SKM-1 treated with dmso at 0.1 percent for 144 hours (cell line): ENCODE measurements around the gene CSGALNACT2.

Experiments
- DNase-seq: peaks from one replicate; lab custom pipeline; 2025; ENCODE audit not compliant: unreplicated experiment; lab: John Stamatoyannopoulos, UW

The CSGALNACT2 gene

DNA sequence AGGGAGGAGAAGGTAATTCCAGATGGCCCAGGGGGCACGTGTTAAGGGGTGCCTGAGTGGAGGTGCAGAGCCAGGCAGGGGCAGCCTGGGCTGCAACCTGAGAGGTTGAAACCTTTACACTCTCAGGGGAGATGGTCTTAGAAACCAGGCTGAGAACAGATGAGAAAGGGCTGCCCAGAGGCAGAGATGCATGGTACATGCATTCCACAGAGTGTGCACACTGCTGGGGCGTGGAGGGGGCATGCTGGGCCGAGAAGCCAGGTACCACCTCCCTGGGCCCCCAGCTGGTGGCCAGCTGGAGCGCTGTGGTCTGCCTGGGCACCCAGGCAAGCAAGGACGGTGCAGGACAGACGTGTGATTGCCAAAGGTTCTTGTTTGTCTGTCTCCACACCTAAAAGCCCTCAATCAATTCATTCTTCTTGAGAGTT lies 14.1 kb upstream of the CSGALNACT2 start:
- DNase-seq, result no peak

DNA sequence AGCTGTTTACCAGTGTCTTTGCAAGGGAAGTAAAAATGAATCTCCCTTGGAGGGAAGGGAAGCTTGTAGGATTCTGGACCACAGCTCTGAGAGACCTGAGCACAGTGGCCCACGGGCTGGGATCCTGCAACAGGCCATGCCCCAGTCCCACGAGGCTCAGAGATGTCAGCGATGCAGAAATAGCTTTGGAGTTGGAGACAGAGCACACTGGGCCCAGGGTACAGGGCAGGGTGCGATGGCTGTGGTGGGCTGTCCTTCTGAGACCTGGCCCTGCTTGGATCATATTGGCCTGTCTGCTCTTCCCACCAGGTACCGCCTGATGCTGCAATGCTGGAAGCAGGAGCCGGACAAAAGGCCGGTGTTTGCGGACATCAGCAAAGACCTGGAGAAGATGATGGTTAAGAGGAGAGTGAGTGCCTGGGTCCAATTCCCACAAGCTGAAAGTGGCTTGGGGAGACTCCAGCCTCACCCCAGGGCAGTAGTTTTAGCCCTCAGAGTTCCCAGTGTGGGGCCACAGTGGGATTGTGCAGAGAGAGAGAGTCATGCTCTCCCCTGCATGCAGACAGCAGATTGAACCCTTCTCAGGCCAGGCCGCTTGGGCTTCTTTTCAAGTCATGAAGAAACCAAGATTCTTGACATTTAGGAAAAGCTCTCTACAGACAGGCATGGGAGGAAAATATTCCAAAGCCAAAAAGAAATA lies 13.5 kb upstream of the CSGALNACT2 start:
- DNase-seq, result no peak

DNA sequence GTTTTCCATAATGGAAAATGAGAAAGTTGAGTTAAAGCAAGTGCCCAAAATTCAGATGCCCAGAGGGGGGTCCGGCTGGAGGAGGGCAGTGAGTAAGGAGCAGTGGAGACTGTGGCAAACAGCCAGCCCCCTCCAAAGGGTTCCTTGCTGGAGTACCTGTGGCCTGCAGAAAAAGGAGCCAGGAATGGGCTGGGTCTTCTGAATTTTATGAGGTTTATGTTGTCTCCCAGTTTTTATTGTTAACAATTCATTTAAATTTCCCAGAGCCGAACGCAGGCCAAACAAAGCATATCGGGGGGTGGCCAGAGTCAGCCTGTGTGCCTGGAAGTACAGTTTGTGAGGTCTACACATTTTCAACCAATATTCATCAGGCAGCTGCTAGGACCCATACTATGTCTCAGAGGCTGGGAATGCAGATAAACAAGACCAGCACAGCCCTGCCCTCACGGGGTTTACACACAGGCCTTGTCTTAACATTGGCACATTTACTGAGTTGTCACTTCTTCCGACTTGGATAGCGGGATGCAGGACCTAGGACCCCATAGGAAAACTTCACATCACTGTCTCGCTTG lies 12.9 kb upstream of the CSGALNACT2 start:
- no peak for DNase-seq

DNA sequence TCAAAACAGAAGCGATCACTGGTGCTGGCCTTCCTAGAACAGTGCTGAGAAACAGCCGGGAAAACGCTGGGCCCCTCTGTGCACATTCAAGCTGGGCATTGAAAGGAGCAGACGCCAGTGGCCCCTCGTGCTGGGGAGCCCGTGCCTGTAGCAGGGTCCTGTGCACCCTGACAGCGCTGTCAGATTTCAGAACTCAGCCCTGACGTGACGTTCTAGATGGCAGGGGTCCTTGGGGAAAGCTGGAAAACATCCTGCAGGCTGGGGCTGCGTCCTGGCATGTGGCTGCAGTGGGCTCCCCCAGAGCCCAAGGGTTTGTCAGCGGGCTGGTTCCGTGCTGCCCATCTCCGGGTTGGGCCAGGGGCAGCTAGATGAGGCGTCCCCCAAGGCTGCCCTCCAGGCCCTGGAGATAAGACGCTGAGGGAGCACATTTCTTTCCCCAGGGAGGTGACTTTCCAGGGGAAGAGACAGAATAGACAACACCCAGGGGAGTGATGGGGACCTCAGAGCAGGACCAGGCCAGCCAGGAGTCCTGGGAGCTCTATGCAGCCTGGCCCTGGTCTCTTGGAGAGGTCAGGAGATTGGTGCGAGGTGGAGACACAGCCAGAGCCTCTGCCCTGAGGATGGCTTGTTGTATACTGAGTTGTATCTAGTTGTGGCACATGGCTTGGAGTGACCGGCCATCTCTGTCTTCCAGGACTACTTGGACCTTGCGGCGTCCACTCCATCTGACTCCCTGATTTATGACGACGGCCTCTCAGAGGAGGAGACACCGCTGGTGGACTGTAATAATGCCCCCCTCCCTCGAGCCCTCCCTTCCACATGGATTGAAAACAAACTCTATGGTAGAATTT lies 12.1 kb upstream of the CSGALNACT2 start:
- DNase-seq, result no peak

DNA sequence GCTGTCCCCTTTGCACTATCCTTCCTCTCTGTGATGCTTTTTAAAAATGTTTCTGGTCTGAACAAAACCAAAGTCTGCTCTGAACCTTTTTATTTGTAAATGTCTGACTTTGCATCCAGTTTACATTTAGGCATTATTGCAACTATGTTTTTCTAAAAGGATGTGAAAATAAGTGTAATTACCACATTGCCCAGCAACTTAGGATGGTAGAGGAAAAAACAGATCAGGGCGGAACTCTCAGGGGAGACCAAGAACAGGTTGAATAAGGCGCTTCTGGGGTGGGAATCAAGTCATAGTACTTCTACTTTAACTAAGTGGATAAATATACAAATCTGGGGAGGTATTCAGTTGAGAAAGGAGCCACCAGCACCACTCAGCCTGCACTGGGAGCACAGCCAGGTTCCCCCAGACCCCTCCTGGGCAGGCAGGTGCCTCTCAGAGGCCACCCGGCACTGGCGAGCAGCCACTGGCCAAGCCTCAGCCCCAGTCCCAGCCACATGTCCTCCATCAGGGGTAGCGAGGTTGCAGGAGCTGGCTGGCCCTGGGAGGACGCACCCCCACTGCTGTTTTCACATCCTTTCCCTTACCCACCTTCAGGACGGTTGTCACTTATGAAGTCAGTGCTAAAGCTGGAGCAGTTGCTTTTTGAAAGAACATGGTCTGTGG lies 11.4 kb upstream of the CSGALNACT2 start:
- no peak for DNase-seq

GRCh38 chr10:43127442-43127841 lies 10.8 kb upstream of the CSGALNACT2 start:
- no peak for DNase-seq

GRCh38 chr10:43128331-43128730 lies 9.9 kb upstream of the CSGALNACT2 start:
- no peak for DNase-seq

GRCh38 chr10:43128958-43129706 lies 9.1 kb upstream of the CSGALNACT2 start:
- DNase-seq, result peak; percentile 64

GRCh38 chr10:43130770-43131171 lies 7.5 kb upstream of the CSGALNACT2 start:
- no peak for DNase-seq

- no peak for DNase-seq
Observed at GRCh38 chr10:43131256-43131655, 7.0 kb upstream of the CSGALNACT2 start.

DNA sequence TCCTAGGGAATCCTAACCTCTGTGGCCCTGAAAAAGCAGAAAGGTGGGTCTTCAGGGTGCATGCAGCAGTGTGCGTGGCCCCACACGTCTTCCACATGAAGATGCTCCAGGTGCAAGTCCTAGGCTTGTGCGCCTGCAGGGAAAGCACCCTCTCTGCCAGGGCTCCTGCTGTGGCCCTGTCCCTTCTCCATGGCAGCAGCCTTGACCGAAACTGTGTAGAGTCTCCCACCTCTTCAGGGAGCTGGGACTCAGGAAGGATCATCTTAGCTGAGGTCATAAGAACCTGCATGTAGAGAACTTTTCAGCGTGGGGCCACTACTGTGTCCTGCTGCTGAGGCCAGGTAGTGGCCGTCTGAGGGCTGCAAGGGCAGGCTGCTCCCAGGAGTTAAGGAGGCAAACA lies 6.3 kb upstream of the CSGALNACT2 start:
- no peak for DNase-seq

DNA sequence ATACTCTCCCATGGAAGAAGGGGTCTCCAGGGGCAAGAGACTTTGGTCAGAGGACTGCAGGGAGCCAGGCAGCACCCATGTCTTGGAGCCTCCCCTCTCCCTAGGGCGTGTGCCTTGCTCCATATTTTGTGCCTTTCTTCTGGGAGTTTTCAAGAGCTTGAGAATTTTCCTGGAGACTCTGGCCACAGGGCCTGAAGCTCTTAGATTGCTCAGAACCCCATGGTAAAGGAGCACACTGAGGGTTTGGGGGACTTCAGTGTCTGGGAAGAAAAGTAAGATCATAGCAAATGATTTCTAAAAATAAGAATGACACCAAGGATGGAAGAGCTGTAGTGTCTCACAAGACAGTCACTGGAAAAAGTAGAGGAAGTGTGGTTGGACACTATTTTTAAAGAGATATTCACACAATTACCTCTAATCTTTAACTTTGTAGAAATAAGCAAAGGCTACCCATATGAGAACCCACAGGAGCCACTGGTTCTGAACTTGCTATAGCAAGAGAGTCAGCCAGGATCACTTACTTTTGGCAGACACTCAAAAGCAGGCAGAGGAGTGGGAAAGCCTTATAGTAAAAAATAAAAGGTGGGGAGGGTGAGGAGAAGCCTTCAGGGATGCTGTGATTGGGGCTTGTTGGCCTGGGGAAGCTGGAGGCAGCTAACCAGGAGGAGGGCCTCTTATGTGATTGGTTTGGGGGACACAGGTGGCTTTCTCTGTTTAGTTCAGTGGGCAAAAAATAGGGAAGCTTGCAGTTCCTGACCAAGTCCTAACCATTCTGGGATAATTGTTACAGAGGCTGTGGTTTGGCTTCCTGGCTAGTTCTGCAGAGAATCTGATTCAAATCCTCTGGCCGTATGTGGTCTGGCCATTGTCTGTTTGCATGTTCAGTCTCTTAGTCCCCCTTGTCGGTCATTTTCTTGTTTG lies 5.1 kb upstream of the CSGALNACT2 start:
- DNase-seq, result no peak

DNA sequence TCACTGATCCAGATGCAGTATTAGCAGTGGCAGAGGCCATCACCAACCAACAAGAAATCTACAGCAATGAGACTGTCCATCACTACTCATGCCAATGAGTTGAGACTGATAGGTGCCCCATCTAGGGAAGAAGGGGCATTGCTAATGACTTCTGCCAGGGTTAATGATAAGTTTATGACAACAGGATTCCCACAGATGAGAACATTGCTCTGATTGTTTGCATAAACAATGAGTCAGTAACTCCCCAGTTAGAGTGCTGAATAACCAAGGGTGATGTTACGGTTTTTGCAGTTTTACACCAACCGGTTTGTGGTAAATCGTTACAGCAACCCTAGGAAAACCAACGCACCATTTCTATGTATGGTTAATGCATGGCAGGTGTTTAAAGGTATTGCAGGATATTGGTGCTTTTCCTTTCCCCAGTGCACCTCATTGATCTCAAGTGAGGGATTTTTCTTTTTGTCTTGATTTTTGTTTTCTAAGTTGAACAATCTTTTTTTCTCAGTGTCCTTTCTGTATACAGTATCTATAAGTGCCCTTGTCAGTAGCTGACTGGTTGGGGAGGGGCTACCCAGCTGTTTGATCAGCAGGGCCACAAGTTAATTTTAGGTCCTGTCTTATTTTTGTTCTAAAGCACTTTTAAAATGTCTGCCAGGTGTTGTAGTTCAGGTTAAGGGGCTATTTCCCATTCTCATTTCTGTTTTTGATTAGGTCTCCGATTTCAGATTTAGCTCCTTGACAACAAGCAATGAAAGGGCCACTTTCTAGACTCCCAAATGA lies 3.9 kb upstream of the CSGALNACT2 start:
- no peak for DNase-seq

- DNase-seq, result no peak
Observed at GRCh38 chr10:43135064-43135463, 3.2 kb upstream of the CSGALNACT2 start.

DNA sequence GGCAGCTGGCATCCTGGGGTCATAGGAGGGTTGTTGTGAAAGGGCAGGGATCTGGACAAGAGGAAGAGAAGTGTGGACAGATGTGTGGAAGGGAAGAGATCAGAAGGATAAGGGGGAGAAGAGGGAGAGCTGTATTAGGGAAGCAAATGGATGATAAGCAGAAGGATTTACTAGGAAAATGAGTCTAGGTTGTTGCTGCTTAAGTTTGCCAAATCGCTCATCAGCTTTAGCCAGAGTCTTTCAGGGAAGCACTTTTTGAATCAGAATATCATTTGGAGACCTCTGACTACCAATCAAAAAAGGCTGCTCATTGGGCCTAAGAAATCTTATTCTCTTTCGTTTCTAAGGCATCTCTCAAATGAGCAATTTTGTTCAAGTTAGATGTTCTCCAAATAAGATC lies 2.6 kb upstream of the CSGALNACT2 start:
- no peak for DNase-seq

DNA sequence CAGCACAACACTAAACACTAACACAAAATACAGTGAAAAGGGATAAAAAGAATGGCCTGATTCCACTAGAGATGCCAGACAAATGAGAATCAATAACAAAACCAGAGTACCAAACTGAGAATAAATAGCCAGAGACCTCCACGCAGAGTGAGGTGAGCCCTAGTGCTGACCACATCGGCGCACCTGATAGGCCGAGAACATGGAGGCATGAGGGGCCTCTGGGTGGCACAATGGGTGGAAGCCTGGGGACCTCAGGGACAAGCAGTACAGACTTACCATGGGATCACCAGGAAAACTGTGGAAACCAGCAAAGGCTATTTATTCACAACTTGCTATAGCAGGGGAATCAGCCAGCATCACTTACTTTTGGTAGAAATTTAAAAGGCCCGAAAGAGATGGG lies 1.8 kb upstream of the CSGALNACT2 start:
- no peak for DNase-seq

DNA sequence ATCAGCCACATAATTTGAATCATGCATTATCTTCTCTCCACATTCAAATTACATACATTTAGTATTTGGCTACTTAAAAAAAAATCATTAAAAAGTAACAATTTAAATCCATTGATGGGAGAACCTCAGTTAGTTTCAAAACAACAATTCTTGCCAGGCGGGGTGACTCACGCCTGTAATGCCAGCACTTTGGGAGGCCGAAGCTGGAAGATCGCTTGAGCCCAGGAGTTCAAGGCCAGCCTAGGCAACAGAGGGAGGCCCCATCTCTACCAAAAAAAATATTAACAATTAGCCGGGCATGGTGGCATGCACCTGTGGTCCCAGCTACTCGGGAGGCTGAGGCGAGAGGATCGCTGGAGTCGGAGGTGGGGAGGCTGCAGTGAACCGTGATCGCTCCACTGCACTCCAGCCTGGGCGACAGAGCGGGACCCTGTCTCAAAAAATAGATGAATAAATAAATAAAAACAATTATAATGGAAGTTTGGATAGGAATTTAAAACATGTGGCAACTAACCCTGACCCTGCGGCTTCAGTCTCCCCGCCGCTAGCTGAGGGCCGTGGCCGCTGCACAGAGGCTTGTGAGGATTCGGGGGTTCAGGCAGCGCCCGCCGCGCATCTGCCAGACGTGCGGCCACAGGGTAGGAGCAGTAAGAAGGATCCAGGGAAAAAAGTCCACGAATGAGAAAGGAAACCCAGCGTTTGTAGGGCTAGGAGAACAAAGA lies 1.1 kb upstream of the CSGALNACT2 start:
- DNase-seq, result no peak

GRCh38 chr10:43137717-43138020 lies 576 bp upstream of the CSGALNACT2 start:
- DNase-seq, result no peak
